ENCODE data around the gene PTMA.
"Not testable (repeated sequence)": the region's sequence is repeated elsewhere in the genome, so short reads cannot be mapped to it uniquely, and the experiment has no call there.

GRCh38 chr2:231712451-231713021, 4.2 kb downstream of the PTMA start:
- not testable (repeated sequence) for TF ChIP-seq SP2 (IDR thresholded peaks at IDR 0.05; ENCODE audit: extremely low read depth, low read depth, low read length, poor library complexity, severe bottlenecking); ZBTB33 (CRISPR knock-in tag; IDR thresholded peaks at IDR 0.05); RFX5 (IDR thresholded peaks at IDR 0.05; ENCODE audit: low read depth, low read length); SMARCA4 (IDR thresholded peaks at IDR 0.05)
- TF ChIP-seq, protein P1, sequence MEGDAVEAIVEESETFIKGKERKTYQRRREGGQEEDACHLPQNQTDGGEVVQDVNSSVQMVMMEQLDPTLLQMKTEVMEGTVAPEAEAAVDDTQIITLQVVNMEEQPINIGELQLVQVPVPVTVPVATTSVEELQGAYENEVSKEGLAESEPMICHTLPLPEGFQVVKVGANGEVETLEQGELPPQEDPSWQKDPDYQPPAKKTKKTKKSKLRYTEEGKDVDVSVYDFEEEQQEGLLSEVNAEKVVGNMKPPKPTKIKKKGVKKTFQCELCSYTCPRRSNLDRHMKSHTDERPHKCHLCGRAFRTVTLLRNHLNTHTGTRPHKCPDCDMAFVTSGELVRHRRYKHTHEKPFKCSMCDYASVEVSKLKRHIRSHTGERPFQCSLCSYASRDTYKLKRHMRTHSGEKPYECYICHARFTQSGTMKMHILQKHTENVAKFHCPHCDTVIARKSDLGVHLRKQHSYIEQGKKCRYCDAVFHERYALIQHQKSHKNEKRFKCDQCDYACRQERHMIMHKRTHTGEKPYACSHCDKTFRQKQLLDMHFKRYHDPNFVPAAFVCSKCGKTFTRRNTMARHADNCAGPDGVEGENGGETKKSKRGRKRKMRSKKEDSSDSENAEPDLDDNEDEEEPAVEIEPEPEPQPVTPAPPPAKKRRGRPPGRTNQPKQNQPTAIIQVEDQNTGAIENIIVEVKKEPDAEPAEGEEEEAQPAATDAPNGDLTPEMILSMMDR (IDR thresholded peaks at IDR 0.05 in 2 of 3, conservative IDR thresholded peaks at IDR 0.05 in 1 of 3; ENCODE audit: insufficient read depth in 2 of 3, low read depth in 1 of 3, low read length in 3 of 3): not testable (repeated sequence)
- TF ChIP-seq, protein P2, sequence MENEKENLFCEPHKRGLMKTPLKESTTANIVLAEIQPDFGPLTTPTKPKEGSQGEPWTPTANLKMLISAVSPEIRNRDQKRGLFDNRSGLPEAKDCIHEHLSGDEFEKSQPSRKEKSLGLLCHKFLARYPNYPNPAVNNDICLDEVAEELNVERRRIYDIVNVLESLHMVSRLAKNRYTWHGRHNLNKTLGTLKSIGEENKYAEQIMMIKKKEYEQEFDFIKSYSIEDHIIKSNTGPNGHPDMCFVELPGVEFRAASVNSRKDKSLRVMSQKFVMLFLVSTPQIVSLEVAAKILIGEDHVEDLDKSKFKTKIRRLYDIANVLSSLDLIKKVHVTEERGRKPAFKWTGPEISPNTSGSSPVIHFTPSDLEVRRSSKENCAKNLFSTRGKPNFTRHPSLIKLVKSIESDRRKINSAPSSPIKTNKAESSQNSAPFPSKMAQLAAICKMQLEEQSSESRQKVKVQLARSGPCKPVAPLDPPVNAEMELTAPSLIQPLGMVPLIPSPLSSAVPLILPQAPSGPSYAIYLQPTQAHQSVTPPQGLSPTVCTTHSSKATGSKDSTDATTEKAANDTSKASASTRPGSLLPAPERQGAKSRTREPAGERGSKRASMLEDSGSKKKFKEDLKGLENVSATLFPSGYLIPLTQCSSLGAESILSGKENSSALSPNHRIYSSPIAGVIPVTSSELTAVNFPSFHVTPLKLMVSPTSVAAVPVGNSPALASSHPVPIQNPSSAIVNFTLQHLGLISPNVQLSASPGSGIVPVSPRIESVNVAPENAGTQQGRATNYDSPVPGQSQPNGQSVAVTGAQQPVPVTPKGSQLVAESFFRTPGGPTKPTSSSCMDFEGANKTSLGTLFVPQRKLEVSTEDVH (IDR thresholded peaks at IDR 0.05; ENCODE audit: low read depth, partially characterized antibody): not testable (repeated sequence)

Data from K562 (cell line).